HepG2 (cell line): ENCODE measurements around the gene IPO8.

Source experiments
- CTCF ChIP-seq: sonication (generic); formaldehyde crosslinking; IDR thresholded peaks from 2 replicates; pipeline ENCODE4 v1.5.0; 2020; ENCODE audit warnings: mild to moderate bottlenecking, missing genetic modification reagents, moderate library complexity
- EP300 ChIP-seq, 3 experiments: sonication (generic) in 1 of 3; formaldehyde crosslinking in 1 of 3; IDR thresholded peaks; 2 replicates each; pipeline versions ENCODE4 v1.5.1 to v1.6.1; 2011 to 2020; ENCODE audit warnings: low read depth in 2 of 3, low read length in 2 of 3, borderline replicate concordance in 1 of 3, improper control_type of control experiment in 1 of 3, mild to moderate bottlenecking in 1 of 3, missing genetic modification reagents in 1 of 3, moderate library complexity in 1 of 3
- KAT2B ChIP-seq: fragments of 150-350 bp; IDR thresholded peaks from 2 replicates; pipeline ENCODE4 v1.6.1; 2014; ENCODE audit warnings: low read depth, low read length, borderline replicate concordance
- NFIC ChIP-seq: IDR thresholded peaks from 2 replicates; pipeline ENCODE4 v1.6.1; 2012; ENCODE audit warnings: mild to moderate bottlenecking, low read length, inconsistent platforms
- PAWR ChIP-seq: sonication (generic); formaldehyde crosslinking; IDR thresholded peaks from 2 replicates; pipeline ENCODE4 v1.4.0; 2020; ENCODE audit warnings: missing genetic modification reagents, mild to moderate bottlenecking, borderline replicate concordance
- POGZ ChIP-seq: sonication (generic); formaldehyde crosslinking; IDR thresholded peaks from 2 replicates; pipeline ENCODE4 v1.4.0; 2020; ENCODE audit warnings: mild to moderate bottlenecking, missing genetic modification reagents
- SP1 ChIP-seq, 2 experiments: fragments of 450-650 bp in 1 of 2; sonication (generic) in 1 of 2; formaldehyde crosslinking in 1 of 2; IDR thresholded peaks; 2 replicates each; pipeline versions ENCODE4 v1.4.0 to v1.6.1; 2016 to 2020; ENCODE audit warnings: missing genetic modification reagents in 1 of 2
- TAF1 ChIP-seq: sonication (generic); formaldehyde crosslinking; IDR thresholded peaks from 2 replicates; pipeline ENCODE4 v1.4.0; 2020; ENCODE audit warnings: missing genetic modification reagents
- ZFYVE20 ChIP-seq: sonication (generic); formaldehyde crosslinking; IDR thresholded peaks from 2 replicates; pipeline ENCODE4 v1.8.0; 2023; ENCODE audit warnings: low read depth, mild to moderate bottlenecking, moderate library complexity, missing genetic modification reagents, borderline replicate concordance
- ZNF572 ChIP-seq: sonication (generic); formaldehyde crosslinking; IDR thresholded peaks from 2 replicates; pipeline ENCODE4 v1.5.1; 2020; ENCODE audit warnings: mild to moderate bottlenecking, missing genetic modification reagents
- ZNF766 ChIP-seq: sonication (generic); formaldehyde crosslinking; IDR thresholded peaks from 2 replicates; pipeline ENCODE4 v1.5.0; 2020; ENCODE audit warnings: missing genetic modification reagents, borderline replicate concordance
- TF ChIP-seq, protein P1 (sequence below): sonication (generic); formaldehyde crosslinking; IDR thresholded peaks from 2 replicates; pipeline ENCODE4 v1.5.0; 2020; ENCODE audit warnings: missing genetic modification reagents

DNA sequence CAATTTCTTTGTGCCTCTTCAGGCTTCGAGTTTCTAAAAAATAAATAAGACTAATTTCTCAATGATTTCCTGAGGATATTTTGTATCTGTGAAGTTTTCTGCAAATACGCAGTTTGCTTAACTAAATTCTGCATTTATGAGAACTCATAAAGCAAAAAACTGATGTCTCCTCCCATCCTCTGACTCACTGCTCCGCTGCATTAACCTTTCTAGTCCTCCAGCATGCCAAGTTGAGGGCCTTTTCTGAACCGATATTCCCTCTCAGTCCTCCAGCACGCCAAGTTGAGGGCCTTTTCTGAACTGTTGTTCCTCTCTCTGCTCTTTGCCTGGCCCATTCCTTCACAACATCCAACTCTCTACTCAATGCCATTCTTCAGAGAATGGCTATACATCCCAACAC is 3.2 kb downstream of the IPO8 start:
- TF ChIP-seq, protein P1, sequence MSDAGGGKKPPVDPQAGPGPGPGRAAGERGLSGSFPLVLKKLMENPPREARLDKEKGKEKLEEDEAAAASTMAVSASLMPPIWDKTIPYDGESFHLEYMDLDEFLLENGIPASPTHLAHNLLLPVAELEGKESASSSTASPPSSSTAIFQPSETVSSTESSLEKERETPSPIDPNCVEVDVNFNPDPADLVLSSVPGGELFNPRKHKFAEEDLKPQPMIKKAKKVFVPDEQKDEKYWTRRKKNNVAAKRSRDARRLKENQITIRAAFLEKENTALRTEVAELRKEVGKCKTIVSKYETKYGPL (CRISPR knock-in tag), result no peak
- no peak for TF ChIP-seq CTCF (CRISPR knock-in tag)
- TF ChIP-seq POGZ (CRISPR knock-in tag), result no peak
- no peak for TF ChIP-seq PAWR (CRISPR knock-in tag)
- no peak for TF ChIP-seq NFIC
- TF ChIP-seq ZNF572 (CRISPR knock-in tag), result no peak
- no peak for TF ChIP-seq ZNF766 (CRISPR knock-in tag)
- TF ChIP-seq TAF1 (CRISPR knock-in tag), result no peak
- TF ChIP-seq KAT2B, result no peak
- TF ChIP-seq ZFYVE20 (CRISPR knock-in tag), result no peak
- no peak for TF ChIP-seq SP1 (IDR thresholded peaks at IDR 0.05)
- no peak for TF ChIP-seq SP1 (CRISPR knock-in tag; IDR thresholded peaks at IDR 0.05)
- no peak for TF ChIP-seq EP300 (IDR thresholded peaks at IDR 0.05; ENCODE audit: low read depth in 2 of 2, low read length in 2 of 2)
- no peak for TF ChIP-seq EP300 (CRISPR knock-in tag; IDR thresholded peaks at IDR 0.05; ENCODE audit: borderline replicate concordance)
